DMS114 treated with DMSO at 0.1 percent for 48 hours (cell line): Measurements from ENCODE around the gene KRTAP4-5.
"Not testable (repeated sequence)": the region's sequence is repeated elsewhere in the genome, so short reads cannot be mapped to it uniquely, and the experiment has no call there.

Source experiments
- DNase-seq: peaks from one replicate; lab custom pipeline; 2025; ENCODE audit not compliant: unreplicated experiment; lab: John Stamatoyannopoulos, UW

The KRTAP4-5 gene

GRCh38 chr17:41111151-41111885 lies 38.3 kb downstream of the KRTAP4-5 start:
- no peak for DNase-seq

- DNase-seq: not testable (repeated sequence)
Measured at GRCh38 chr17:41108728-41109386, 40.8 kb downstream of the KRTAP4-5 start.

DNA sequence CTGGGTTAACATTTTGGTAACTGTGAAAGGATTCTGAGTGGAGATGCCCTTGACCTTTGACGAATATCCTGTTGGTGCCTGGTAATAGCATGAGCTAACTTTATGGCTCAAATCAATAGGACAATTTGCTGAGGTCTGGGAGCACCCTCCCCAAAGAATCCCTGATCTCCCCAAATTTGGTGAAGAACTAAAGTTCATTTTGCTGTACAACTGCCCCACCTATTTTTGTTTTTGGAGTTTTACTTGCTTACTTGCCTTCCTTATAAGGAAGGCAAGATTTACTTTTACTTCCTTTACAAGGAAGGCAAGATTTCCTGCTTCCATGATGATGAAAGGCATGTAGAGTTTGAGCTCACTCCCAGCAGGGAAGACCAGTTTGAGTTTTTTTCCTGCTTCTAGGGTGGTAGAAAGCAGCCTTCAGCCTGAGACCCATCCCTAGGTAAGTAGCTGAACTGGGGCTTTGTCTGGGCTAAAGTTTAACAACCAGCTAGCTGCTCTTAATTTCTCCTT lies 41.6 kb downstream of the KRTAP4-5 start:
- DNase-seq: no peak

DNA sequence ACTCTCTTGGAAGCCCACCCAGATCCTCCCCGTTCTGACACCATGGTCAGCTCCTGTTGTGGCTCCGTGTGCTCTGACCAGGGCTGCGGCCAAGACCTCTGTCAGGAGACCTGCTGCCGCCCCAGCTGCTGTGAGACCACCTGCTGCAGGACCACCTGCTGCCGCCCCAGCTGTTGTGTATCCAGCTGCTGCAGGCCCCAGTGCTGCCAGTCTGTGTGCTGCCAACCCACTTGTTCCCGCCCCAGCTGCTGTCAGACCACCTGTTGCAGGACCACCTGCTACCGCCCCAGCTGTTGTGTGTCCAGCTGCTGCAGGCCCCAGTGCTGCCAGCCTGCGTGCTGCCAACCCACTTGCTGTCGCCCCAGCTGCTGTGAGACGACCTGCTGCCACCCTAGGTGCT lies 44.3 kb downstream of the KRTAP4-5 start, which contains the start of gene KRTAP4-9:
Gene KRTAP4-9 (plus strand): TSS at position 43 of the 400 bp plus-strand sequence. CDS start 0 bp downstream, at position 43.
- DNase-seq: not testable (repeated sequence)

GRCh38 chr17:41104386-41105038 lies 45.1 kb downstream of the KRTAP4-5 start:
- DNase-seq: not testable (repeated sequence)

GRCh38 chr17:41103896-41104295 lies 45.7 kb downstream of the KRTAP4-5 start:
- no peak for DNase-seq

DNA sequence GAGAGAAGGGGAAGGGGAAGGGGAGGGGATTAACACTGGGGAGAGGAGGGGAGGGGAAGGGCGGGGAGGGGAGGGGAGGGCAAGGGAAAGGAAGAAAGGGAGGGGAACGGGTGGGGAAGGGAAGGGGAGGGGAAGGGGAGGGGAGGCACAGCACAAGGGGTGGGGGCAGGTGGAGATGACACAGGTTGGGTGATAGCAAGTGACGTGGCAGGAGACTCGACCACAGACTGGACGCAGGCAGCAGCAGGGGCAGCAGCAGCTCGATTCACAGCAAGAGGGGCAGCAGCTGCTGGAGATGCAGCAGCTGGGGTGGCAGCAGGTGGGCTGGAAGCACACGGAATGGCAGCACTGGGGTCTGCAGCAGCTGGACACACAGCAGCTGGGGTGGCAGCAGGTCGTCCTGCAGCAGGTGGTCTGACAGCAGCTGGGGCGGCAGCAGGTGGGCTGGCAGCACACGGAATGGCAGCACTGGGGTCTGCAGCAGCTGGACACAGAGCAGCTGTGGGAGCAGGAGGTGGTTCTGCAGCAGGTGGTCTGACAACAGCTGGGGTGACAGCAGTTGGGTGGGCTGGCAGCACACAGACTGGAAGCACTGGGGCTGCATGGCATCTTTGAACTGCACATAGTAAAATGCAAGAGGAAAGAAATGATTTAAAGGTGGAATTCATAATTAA lies 47.9 kb downstream of the KRTAP4-5 start, which contains the start of gene KRTAP4-16:
Gene KRTAP4-16 (minus strand): TSS at position 624 of the 674 bp plus-strand sequence. CDS start 0 bp downstream, at position 624.
- DNase-seq: no peak

DNA sequence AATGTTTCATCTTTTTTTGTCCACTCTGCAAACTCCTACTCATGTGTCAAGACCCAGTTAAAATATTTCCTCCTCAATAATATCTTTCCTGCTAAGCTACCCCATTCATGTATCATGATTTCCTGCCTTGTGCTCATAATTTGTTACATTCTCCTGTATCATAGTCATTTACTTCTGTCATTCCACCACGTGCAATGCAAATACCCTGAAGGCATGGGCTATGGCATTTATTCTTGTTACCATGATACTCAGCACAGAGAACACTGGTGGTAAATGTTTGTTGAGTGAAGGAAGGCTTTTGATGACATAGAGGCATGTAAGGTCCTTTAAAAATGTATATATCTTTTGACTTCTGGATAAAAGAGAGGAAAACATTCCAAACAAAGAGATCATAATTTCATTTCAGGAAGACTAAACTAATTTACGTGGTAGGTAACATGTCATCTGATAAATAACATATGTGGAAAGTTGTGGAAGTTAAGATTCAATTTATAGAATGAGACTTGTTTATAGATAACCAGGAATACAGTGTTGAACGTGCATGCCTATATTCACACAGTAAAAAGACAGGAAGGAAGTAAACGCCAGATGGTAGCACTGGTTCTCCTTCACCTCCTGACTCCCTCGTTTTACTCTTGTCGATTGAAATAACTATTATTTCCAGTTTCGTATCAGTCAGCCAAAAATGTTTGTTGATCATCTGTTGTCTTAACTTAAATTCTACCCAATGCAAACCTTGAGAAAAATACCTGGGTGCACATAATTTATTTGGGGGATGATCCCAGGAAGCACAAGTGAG lies 49.7 kb downstream of the KRTAP4-5 start:
- not testable (repeated sequence) for DNase-seq
